Smooth muscle cell (in vitro differentiated cells): ENCODE measurements around the gene WDR18. TPM values are rescaled to one million over a fixed set of nuclear protein-coding genes. Genes with fewer than 3 reads are reported as not detected.

Source experiments
- DNase-seq: peaks from one replicate; lab custom pipeline; 2025; ENCODE audit not compliant: unreplicated experiment; lab: John Stamatoyannopoulos, UW
- H2AFZ ChIP-seq: fragments of 200-600 bp; sonication (generic); 2 replicates; pipeline ENCODE4 v1.6.0; 2016; ENCODE audit warnings: antibody characterized with exemption, low read depth, mild to moderate bottlenecking
- H3F3A ChIP-seq: fragments of 200-600 bp; sonication (generic); 2 replicates; pipeline ENCODE4 v1.6.0; 2017; ENCODE audit warnings: antibody characterized with exemption, low read depth
- H3K27ac ChIP-seq: fragments of 200-600 bp; sonication (generic); 2 replicates; pipeline ENCODE4 v1.5.1; 2016; ENCODE audit warnings: low read depth, mild to moderate bottlenecking
- H3K27me3 ChIP-seq: fragments of 200-600 bp; sonication (generic); 2 replicates; pipeline ENCODE4 v1.6.1; 2016; ENCODE audit warnings: low read depth, mild to moderate bottlenecking
- H3K36me3 ChIP-seq: fragments of 200-600 bp; sonication (generic); 2 replicates; pipeline ENCODE4 v1.5.1; 2016; ENCODE audit warnings: low read depth
- H3K4me1 ChIP-seq: fragments of 200-600 bp; sonication (generic); 2 replicates; pipeline ENCODE4 v1.5.1; 2016; ENCODE audit warnings: low read depth
- H3K4me2 ChIP-seq: fragments of 200-600 bp; sonication (generic); 2 replicates; pipeline ENCODE4 v1.6.0; 2016; ENCODE audit warnings: mild to moderate bottlenecking
- H3K4me3 ChIP-seq: fragments of 200-600 bp; sonication (generic); 2 replicates; pipeline ENCODE4 v1.5.1; 2016; ENCODE audit warnings: mild to moderate bottlenecking
- H3K79me2 ChIP-seq: fragments of 200-600 bp; sonication (generic); 2 replicates; pipeline ENCODE4 v1.6.0; 2016; ENCODE audit warnings: low read depth, mild to moderate bottlenecking
- H3K9ac ChIP-seq: fragments of 200-600 bp; sonication (generic); 2 replicates; pipeline ENCODE4 v1.6.0; 2016; ENCODE audit warnings: low read depth
- H3K9me3 ChIP-seq: fragments of 200-600 bp; sonication (generic); replicated peaks from 2 replicates; pipeline ENCODE4 v1.5.1; 2016; ENCODE audit warnings: low read depth
- H4K20me1 ChIP-seq: fragments of 200-600 bp; sonication (generic); 2 replicates; pipeline ENCODE4 v1.6.0; 2016; ENCODE audit warnings: low read depth
- WGBS: methylation state at CpG from one replicate; pipeline ENCODE4 v1.1.7; 2016; ENCODE audit warnings: low lambda C conversion rate; 5-methylcytosine and 5-hydroxymethylcytosine counted together
- polyA plus RNA-seq: library from polyadenylated mRNA; unstranded; fragments of >200 nt; fragmentation: Nextera tagmentation; extraction: Ambion mirVana; gene quantifications from 2 replicates; pipeline ENCODE4 v1.2.1, GENCODE V29; 2016
- total RNA-seq: library from RNA; depleted of rRNA; stranded (reverse); fragments of >200 nt; gene quantifications from 2 replicates; pipeline ENCODE4 v1.2.3, GENCODE V29; 2014
- TF ChIP-seq, protein P1 (sequence below): fragments of 200-600 bp; sonication (generic); IDR thresholded peaks from 2 replicates; pipeline ENCODE4 v1.5.1; 2017; ENCODE audit warnings: borderline replicate concordance, mild to moderate bottlenecking, antibody characterized with exemption; ENCODE audit not compliant: insufficient read depth, poor library complexity, severe bottlenecking

The WDR18 gene
- total and polyA plus RNA-seq, 2 experiments from 2014 or later = 69.4 to 160 TPM

DNA sequence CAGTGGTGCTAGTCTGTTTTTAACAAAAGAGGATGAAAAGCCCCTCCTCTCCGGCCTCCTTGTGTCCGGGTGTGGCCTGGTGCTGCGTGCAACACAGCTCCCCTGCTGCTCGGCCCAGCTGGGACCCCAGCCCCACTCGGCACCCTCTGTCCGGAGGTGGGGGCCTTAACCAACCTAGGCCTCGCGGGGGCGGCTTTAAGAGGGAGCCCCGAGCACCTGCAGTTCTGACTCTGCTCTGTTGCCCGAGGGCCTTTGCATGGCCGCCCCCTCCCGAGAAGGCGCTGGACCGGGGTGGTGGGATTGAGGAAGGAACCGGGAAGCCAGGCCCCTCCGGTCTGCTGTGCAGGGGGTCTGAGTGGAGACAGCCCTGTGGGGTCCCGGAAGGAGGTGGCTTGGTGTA, 10.4 kb downstream of the WDR18 start:
- no peak for DNase-seq
- Histone ChIP-seq H3K4me1 (peaks cover 7% of the 10 kb centered on the region), H2AFZ (no peak overlapping the region), H3K9ac (no peak overlapping the region), H3K36me3 (no peaks in the 10 kb centered on the region), H3K79me2 (no peaks in the 10 kb centered on the region), H3K9me3 (no peaks in the 10 kb centered on the region), H3K27me3 (peaks cover 35% of the 10 kb centered on the region), H3K27ac (no peak overlapping the region), H3K4me2 (no peak overlapping the region), H4K20me1 (no peaks in the 10 kb centered on the region), H3F3A (no peaks in the 10 kb centered on the region), H3K4me3 (no peak overlapping the region)
- TF ChIP-seq, protein P1, sequence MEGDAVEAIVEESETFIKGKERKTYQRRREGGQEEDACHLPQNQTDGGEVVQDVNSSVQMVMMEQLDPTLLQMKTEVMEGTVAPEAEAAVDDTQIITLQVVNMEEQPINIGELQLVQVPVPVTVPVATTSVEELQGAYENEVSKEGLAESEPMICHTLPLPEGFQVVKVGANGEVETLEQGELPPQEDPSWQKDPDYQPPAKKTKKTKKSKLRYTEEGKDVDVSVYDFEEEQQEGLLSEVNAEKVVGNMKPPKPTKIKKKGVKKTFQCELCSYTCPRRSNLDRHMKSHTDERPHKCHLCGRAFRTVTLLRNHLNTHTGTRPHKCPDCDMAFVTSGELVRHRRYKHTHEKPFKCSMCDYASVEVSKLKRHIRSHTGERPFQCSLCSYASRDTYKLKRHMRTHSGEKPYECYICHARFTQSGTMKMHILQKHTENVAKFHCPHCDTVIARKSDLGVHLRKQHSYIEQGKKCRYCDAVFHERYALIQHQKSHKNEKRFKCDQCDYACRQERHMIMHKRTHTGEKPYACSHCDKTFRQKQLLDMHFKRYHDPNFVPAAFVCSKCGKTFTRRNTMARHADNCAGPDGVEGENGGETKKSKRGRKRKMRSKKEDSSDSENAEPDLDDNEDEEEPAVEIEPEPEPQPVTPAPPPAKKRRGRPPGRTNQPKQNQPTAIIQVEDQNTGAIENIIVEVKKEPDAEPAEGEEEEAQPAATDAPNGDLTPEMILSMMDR = no peak
- WGBS = 95% methylated on average over 17 of the region's 18 CpGs

DNA sequence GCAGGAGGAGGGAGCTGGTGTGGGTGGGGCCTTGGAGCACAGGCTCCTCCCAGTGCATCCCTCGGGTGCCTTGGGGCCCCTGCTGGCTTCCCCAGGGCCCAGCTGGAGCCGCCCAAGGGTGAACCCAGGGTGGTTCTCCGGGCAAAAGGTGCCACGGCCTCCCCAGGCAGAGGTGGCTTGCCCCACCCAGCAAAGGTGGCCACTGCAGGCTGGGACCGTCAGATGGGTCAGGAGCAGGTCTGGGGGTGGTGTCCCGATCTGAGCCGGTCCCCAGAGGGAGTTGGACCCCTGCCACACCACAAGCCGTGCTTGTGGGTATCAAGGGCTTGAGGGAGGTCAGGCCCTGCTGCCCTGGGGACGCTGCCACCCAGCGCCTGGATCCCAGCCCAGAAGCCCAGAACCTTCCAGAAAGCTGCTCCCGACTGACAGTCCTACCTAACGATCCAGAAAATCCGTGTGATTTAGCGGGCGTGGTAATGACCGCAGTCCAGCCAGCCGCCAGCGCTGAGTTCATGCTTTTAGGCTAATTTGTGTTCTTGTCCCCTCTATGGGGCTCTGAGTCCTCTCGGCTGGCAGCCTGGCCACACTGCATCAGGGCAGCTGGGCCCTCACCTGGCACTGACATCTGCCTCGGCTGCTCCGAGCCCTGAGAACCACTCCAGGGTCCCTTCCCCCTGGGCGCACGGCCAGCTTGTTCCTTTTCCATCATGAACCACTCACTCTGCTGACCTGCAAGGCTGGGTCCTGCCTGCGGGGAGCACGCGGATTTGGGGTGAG, 11.1 kb downstream of the WDR18 start:
- Histone ChIP-seq H4K20me1 (no peaks in the 10 kb centered on the region), H3K79me2 (no peaks in the 10 kb centered on the region), H3K27ac (no peak overlapping the region), H3K27me3 (peaks cover 42% of the 10 kb centered on the region), H3K4me1 (peaks cover 7% of the 10 kb centered on the region), H3K9me3 (no peaks in the 10 kb centered on the region), H3K4me2 (no peak overlapping the region), H3F3A (no peaks in the 10 kb centered on the region), H3K9ac (no peak overlapping the region), H2AFZ (no peak overlapping the region), H3K4me3 (no peak overlapping the region), H3K36me3 (no peaks in the 10 kb centered on the region)
- DNase-seq = no peak
- TF ChIP-seq, protein P1 = no peak
- WGBS = 86% methylated on average over 26 of the region's 26 CpGs

DNA sequence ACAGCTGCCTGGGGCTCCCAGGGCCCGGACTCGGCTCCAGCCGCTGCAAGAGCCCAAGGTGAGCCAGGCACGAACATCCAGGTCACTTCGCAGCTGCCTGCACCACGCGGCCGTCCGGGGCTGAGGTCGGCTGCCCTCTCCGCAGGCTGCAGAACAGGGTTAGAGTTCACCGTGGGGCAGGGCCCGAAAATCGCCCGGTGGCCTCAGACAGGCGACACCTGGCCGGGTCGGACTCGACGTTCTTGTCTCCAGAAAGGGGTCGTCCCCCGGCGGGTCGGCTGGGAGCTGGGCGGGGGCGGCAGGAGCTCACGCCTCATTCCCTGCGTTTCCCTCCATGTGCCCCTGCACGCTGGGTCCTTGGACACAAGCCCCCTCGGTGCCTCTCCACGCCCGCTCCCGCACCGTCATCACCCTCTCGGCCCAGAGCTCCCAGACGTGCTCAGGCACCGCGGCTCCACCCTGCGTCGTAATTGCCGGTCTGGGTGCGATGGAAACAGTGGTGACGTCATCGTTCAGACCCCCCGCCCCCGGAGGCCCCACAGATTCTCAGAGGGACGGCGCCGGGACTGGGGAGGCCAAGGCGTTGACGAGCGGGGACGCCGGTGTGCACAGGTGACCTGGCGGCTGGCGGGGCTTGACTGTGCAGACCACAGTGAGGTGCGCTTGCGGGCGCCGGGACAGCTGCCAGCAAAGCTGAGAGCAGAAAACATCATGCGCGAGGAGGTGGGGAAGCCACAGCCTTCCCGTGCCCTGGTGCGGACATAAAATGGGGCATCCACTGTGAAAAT, 12.1 kb downstream of the WDR18 start:
- Histone ChIP-seq H4K20me1 (no peaks in the 10 kb centered on the region), H3K36me3 (no peaks in the 10 kb centered on the region), H3K79me2 (no peaks in the 10 kb centered on the region), H3K4me1 (peaks cover 7% of the 10 kb centered on the region), H3K4me2 (peak overlapping the region; percentile 81), H3K9me3 (no peaks in the 10 kb centered on the region), H3K27ac (no peak overlapping the region), H3K4me3 (peak overlapping the region; percentile 34), H3K9ac (no peak overlapping the region), H2AFZ (no peak overlapping the region), H3F3A (no peaks in the 10 kb centered on the region), H3K27me3 (peaks cover 49% of the 10 kb centered on the region)
- peak; percentile 13 for DNase-seq
- TF ChIP-seq, protein P1 = no peak
- 27% methylated on average over 62 of the region's 64 CpGs for WGBS
